ENCODE data around the gene INMT. TPM values are rescaled to one million over a fixed set of nuclear protein-coding genes. Genes with fewer than 3 reads are reported as not detected.

Gene INMT
- total RNA-seq, 1 donor from 2014 or later: not detected

DNA sequence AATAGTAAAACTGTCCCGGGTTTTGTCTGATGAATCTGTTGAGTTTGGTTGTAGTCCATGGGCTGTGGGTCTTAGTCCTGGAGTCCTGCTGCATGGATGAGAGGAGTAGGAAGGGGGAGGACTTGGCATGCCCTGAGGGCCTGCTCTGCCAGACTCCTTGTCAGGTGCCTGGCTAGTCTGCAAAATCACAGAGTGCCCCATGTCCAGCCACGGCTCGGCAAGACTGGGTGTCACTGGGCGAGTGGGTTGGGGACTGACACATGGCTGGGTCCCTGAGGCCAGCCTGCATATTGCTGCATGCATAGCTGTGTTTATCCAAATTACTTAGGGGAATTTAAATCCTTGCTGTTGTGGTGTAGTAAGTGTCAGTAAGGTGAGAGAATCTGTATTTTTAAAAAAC, 29.0 kb downstream of the INMT start:
- DNase-seq (ENCODE audit: low read depth, low spot score): no peak

DNA sequence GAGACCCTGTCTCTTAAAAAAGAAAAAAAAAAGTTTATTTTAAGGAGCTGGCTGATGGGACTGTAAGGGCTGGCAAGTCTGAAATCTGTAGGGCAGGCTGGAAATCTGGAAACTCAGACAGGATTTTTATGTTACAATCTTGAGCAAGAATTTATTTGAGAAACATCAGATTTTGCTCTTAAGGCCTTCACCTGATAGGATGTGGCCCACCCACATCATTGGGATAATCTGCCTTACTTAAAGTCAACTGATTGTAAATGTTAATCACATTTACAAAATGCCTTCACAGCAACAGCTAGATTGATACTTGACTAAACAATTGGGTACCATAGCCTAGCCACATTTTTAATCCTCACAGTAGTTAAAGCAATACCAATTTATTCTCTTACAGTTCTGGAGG, 30.8 kb downstream of the INMT start:
- no peak for DNase-seq (ENCODE audit: low read depth, low spot score)

DNA sequence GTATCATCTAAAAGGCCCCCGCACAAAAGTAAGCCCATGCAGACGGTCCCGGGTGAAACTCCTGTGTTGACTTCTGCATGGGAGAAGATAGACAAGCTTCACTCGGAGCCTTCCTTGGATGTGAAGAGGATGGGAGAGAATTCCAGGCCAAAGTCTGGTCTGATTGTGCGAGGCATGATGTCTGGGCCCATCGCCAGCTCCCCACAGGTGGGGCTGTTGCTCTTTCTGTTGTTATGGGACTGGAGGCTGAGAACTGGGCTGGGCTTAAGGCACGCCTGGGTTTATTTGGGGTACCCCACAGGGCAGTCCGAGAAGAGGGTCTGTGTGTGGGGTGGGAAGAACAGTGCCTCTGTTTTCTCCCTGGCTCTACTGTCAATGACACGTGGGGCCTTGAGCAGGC, 33.9 kb downstream of the INMT start:
- no peak for DNase-seq (ENCODE audit: low read depth, low spot score)

DNA sequence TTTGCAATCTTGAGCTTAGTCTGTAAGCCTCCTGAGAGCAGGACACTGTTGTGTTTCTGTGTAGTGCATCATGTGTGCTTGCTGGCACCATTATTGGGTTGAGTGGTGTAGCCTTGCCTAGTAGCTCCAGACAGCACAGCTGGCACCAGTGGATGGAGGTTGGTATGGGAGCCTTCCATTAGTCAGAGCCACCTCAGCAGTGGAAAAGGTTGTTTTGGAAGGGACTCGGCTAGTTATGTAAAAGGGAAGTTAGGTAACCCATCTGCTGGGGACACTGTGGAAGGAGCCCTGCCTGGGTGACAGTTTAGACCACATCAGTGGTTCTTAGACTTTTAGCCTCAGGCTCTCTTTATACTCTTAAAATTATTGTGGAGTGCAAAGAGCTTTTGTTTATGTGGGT, 35.6 kb downstream of the INMT start:
- DNase-seq (ENCODE audit: low read depth, low spot score): no peak

DNA sequence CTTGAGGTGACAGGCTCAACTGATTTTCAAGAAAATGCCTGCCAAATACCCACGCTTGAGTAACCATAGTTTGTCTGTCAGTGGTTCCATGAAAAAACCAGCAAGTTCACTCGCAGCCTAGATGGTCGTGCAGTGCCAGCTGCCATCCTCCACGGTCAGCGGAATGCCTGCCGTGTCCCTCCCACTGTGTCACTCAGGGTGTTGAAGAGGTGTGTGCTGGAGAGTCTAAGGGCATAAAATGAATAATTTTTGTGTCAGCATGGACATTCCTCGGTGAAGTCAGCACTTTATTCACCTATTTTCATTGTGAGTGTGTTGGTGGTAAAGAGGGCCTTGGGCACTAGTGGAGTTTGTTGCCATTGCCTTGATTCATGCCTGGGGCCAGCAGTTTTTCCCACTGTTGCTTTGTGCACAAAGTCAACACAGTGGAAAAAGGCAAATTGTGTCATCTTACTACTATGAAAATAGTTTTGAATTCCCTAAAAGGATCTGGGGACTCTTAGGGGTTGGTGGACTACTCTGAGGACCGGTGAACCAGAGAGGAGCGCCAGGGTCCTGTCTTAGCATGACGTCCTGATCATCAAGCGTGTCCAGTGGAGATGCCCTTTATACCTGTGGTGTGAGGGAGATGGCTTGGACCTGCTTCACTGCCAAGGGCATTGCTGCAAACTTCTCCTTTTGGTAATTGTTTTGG, 36.9 kb downstream of the INMT start:
- DNase-seq (ENCODE audit: low read depth, low spot score): no peak

DNA sequence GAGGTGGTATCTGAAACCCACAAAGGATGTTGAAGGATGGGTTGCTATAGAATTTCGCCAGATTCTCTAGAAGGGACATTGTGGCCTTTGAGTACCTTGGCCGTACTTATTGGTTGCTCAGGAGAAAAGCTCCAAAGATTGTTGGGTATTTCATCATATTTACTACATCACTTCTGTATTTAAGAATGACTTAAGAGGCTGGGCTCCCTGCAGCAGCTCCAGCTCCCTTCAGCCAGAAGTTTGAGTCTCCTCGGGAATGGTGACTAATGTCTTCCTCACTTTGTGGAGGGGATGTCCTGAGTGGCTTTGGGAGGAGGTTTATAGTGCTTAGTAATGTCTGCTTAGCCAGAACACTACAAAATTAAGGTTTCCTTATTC, 37.4 kb downstream of the INMT start:
- peak; percentile 22 for DNase-seq (ENCODE audit: low read depth, low spot score)

DNA sequence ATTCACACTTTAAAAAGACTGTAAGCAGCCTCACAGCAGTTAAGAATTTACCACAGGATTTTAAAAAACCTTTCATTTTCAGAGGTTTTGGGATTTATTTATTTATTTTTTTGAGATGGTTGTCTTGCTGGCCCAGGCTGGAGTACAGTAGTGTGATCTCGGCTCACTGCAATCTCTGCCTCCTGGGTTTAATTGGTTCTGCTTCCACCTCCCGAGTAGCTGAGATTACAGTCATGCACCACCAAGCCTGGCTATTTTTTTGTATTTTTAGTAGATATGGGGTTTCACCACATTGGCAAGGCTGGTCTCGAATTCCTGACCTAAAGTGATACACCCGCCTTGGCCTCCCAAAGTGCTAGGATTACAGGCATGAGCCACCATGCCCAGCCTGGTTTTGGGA, 38.4 kb downstream of the INMT start:
- DNase-seq (ENCODE audit: low read depth, low spot score): no peak

DNA sequence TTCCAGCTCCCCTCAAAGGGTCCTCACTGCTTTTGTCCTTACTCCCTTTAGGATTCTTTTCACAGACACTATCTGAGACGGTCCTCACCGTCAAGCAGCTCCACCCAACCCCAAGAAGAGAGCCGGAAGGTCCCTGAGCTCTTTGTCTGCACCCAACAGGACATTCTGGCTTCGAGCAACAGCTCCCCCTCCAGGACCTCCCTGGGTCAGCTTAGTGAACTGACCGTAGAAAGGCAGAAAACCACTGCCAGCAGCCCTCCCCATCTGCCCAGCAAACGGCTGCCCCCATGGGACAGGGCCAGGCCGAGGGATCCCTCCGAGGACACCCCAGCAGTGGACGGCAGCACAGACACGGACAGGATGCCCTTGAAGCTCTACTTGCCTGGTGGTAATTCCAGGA, 39.2 kb downstream of the INMT start:
- DNase-seq (ENCODE audit: low read depth, low spot score): no peak

DNA sequence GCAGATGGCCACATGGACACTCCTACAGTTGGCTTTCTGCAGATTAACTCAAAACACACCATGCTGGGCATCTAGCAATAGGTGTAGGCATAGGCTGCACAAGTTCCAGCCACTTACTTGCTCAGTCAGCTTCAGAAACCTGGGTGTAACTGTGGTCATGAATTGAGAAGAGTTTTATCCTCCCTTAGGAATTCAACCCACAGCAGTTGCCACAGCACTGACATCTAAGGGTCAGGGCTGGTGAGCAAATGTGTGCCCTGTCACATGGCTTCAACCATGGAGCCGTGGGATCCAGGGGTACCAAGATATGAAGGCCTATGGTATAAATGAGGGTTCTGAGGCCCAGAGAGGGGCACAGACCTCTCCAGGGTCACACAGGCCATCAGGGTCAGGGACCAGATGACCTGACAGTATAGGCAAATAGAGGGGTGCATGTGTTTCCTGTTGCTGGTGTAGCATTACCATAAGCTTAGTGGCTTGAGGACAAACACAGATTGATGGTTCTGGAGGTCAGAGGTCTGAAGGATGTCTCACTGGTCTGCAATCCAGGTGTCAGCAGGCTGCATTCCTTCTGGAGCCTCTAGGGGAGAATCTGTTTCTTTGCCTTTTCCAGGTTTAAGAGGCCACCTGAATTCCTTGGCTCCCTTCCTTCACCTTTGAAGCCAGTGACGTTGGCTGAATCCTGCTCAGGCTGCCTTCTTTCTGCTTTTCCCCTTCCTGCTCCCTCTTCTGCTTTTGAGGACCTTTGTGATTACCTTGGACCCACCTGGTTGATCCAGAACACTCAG, 43.4 kb downstream of the INMT start:
- DNase-seq (ENCODE audit: low read depth, low spot score): no peak

DNA sequence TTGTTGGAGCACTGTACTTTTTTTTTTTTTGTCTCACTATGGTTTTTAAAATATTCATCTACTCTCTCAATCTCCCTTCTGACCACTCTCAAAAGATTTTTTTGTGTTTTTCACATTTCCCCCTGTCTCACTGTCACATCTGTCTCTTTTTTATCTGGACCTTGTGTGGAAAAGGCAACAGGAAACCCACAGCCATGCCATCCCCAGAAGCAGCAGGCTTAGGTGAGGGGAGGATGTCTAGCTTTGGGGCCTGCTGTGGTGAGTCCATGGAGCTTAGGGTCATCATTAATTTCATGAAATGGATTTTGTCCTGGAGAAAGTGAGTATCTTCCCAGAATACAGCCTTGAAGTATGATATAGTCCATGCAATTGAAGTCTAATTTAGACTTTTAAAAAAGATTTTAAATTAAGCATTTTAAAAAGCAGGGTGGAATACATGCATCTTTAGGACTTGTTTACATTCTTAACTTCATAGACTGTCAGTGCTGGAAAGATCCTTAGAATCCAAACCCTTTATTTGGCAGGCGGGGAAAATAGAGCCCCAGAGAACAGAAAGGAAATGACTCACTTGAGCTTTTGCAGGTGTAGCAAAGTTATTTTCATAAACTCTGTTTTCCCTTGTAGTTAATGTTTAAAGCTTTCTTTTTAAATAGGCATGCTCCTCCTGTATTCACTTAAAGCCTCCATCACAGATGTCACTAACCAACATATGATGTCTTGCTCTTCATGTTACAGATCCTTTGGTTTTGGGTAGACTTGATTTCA, 44.4 kb downstream of the INMT start:
- DNase-seq (ENCODE audit: low read depth, low spot score): no peak

DNA sequence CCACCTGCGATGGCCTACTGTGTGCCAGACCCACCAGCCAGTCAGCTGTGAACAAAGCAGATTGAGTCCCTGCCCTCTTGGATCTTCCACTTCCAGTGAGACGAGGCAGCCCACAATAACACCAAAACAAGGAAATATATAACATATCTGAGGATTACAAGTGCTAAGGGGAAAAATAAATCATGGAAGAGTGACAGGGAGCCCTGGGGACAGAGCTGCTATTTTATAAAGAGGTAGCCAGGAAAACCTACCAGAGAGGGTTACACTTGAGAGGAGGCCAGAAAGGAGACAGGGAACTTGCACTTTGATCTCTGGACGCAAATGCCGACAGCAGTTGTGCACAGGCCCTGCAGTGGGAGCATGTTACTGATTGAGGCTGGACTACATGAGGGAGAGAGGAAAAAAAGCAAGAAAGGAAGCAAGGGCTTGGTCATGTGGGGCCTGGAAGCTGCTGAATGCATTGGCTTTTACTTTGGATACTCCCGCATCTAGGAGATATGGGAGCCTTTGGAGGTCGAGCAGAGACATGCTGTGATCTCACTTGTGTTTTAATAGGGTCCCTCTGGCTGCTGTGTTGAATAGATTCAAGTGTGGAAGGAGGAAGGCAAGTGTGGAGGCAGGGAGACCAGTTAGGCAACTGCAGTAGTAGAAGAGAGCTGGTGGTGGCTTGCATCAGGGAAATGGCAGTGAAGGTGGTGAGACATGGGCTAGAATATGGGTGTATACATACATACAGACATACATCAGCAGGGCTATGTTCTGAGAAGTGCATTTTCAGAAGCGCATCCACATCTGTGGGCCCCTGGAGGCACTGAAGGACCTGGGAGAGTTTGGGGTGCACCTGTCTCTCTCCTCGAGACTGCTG, 45.5 kb downstream of the INMT start:
- no peak for DNase-seq (ENCODE audit: low read depth, low spot score)

DNA sequence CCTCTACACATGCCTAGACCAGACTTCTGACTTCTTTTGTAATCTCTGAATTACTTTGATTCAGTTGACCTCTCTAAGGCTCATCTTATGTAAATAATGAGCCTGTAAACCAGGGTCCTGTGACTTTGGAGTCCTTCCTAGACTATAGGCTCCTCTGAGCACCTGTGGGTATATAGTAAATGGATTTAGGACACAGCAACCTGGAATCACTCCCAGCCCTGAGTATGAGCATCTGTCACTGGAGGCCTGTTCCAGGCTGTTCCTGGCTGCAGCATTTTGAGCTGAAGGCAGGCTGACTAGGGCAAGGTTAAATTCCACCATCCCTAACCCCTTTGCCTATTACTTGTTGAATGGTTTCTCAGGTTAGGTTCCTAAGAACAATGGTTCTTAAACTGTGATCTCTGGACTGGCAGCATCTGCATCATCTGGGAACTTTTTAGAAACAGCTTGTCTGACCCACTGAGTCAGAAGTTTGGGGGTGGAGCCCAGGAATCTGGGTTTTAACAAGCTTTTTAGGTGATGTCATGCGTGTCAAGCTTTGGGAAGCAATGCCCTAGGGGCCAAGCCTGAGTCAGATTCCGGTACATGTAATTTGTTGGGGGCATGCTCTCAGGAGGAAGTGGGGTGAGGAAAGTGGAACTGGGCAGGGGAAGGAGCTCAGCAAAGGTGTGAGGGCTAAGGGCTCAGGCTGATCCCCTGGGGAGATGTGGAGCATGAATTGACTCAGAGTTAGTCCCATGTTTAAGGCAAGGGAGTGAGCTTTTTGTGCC, 47.5 kb downstream of the INMT start:
- peak; percentile 32 for DNase-seq (ENCODE audit: low read depth, low spot score)

DNA sequence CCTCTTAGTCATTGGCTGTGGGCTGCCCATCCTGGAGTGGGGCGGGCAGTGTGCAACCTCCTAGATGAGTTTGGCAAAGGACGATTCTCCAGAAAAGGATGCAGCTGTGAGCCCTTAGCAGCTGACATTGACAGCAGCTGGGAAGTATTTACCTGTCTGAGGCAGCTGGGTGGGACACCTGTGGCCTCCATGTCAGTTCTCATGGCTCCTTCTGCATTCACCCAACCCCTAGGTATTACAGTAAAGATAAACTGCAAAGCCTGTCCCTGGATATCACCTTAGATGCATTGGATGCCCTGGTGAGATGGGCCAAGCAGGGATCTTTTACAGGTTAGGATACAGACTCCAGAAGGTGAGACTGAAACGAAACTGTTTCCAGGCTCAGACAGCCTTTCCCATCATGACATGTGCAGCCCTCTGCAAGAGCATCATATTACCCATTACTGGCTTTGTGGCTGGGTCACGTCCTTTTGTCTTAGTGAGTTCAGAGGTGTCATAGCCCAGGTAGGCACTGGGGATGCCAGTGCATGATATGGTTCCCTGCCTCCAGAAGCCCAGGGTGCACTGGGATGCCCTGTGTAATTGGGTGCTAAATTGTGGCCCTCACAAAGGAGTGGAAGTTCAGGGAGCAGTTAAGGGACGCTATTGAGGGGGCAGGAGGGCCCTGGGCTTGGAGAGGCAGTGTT, 48.2 kb downstream of the INMT start:
- no peak for DNase-seq (ENCODE audit: low read depth, low spot score)

DNA sequence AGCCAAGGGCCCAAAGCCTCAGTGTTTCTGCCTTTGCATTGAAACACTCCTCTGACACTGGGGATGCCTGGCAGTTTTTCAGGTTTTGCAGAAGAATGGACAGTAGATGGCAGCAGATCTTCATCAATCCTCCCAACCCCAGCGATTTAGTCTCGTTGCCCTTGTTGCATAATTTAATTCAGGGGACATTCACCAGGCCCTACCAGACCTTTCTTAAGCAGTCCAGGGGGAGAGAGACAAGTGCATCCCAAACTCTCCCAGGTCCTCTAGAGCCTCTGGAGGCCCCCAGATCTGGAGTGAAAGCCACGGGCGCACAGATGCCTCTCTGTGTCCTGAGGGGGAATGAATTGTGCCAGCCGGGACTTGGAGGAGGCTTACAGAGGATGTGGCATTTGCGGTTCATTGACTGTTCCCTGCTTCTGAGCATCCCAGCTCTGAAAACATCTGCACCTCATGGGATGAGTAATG, 48.9 kb downstream of the INMT start:
- DNase-seq (ENCODE audit: low read depth, low spot score): peak; percentile 48

DNA sequence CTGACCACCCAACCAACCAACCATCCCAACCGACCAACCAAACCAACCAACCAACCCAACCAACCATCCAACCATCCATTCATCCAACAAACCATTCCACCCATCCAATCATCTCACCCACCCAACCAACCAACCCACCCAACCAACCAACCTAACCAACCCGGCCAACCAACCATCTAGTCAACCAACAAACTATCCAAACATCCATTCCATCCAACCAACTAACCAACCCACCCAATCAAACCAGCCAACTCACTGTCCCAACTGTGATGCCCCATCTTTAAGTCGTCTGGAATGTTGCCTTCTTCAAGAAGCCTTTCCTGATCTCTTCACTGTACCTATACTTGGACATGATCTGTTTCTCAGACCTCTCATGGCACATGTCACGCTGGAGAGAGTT, 50.9 kb downstream of the INMT start:
- DNase-seq (ENCODE audit: low read depth, low spot score): no peak

DNA sequence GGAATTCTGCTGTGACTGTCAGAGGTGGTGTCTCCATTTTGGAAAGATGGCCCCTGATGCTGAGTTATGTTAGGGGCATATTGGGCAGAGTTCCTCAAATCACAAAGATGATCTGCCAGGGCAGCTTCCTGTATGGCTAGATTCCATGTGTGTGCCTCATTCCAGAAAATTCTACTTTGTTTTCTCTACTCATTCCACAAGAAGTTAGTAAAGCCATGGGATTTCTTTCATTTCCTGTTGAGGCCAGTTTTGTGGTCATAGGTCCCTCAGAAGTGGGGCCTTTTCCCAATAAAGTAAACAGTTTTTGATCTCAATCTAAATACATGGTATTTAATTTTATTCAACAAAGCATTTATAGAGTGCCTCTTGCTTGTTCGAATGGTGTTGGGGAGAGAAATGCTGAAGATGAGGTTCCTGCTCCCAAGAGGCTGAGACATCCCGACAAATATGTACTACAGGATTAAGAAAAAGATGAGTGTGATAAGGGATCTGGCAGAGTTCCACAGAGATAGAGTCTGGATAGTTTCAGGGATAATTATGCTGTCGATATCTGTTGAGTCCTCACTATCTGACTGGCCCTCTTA, 52.2 kb downstream of the INMT start:
- DNase-seq (ENCODE audit: low read depth, low spot score): peak; percentile 45

DNA sequence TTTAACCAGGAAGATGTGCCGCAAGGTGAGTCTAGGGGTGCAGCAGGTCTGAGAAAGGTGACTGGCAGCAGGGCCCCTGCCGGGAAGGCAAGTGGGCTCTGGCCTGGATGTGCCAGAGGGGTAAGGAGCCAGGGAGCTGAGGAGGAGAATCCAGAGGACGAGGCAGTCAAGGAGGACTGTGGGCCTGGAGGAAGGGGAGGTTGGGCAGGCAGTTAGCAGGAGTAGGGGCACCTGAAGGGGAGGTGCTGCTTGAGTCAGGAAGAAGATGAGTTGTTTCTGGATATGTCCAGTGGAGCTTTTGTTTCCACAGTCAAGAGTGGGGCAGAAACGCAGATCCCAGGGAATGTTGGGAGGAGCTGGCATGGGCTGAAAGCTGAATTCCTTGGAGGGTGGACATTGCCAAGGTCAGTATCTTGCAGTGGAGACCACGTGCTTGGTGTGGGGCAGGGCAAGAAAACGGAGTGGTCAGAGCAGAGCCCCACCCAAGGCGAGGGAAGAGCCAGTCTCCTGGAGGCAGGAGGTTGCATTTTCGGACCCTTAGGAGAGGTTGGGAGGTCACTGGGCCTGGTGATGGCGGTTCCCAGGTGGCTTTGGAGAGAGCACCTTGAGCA, 53.3 kb downstream of the INMT start:
- DNase-seq (ENCODE audit: low read depth, low spot score): no peak

DNA sequence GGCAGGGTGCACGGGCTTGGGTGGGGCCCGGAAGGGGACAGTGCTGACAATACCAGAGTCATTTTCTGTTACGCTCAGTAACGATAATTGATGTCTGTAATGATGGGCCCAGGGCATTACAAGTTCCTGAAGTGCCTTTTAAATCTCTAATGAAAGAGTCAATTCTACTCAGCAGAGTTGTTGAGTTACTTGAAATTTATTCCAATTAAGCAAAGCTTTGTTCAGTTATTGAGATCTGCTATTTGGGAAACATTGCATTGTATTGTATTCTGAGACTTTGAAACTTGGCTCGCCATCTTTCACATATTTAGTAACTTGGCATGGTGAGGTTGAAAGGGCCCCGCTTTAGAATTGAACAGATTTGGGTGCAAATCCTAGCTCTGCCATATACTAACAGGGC, 54.0 kb downstream of the INMT start:
- no peak for DNase-seq (ENCODE audit: low read depth, low spot score)
